ENCODE data around the gene EML4.

- no peak for TF ChIP-seq CTCF (IDR thresholded peaks at IDR 0.05)
- TF ChIP-seq FOSL2 (IDR thresholded peaks at IDR 0.05; ENCODE audit: borderline replicate concordance, low read depth) = no peak
- TF ChIP-seq GABPA (IDR thresholded peaks at IDR 0.05; ENCODE audit: low read depth) = no peak
- TF ChIP-seq NFIC (IDR thresholded peaks at IDR 0.05; ENCODE audit: borderline replicate concordance) = no peak
- TF ChIP-seq PBX3 (IDR thresholded peaks at IDR 0.05) = no peak
- TF ChIP-seq TCF12 (IDR thresholded peaks at IDR 0.05) = no peak
- no peak for TF ChIP-seq MAX (IDR thresholded peaks at IDR 0.05; ENCODE audit: low read depth)
- TF ChIP-seq TEAD4 (IDR thresholded peaks at IDR 0.05; ENCODE audit: borderline replicate concordance, insufficient read depth) = no peak
- no peak for TF ChIP-seq EZH2phosphoT487 (IDR thresholded peaks at IDR 0.05; ENCODE audit: borderline replicate concordance, low read depth)
- no peak for TF ChIP-seq USF2 (IDR thresholded peaks at IDR 0.05; ENCODE audit: borderline replicate concordance, low read depth, low read length)
- TF ChIP-seq POLR2AphosphoS5 (IDR thresholded peaks at IDR 0.05; ENCODE audit: low read depth, low read length) = no peak
- TF ChIP-seq RXRA (IDR thresholded peaks at IDR 0.05; ENCODE audit: borderline replicate concordance, low read depth) = no peak
These were observed 127.1 kb downstream of the EML4 start for GRCh38 chr2:42296226-42296625.

All from SK-N-SH (cell line).